Measurements from ENCODE around the gene SCN1B. TPM values are rescaled to one million over a fixed set of nuclear protein-coding genes. Genes with fewer than 3 reads are reported as not detected.

Gene SCN1B
- total RNA-seq, 6 experiments from 2014 or later, result 2.6 to 4.9 (median 3.6) TPM

- no peak overlapping the region for H3K27ac ChIP-seq
These were observed 33.9 kb downstream of the SCN1B start for GRCh38 chr19:35063940-35064818.

GRCh38 chr19:35065574-35065973 is 35.3 kb downstream of the SCN1B start:
- intact Hi-C loops (cut with DNase I), result no loop called here
- TF ChIP-seq, protein P1, sequence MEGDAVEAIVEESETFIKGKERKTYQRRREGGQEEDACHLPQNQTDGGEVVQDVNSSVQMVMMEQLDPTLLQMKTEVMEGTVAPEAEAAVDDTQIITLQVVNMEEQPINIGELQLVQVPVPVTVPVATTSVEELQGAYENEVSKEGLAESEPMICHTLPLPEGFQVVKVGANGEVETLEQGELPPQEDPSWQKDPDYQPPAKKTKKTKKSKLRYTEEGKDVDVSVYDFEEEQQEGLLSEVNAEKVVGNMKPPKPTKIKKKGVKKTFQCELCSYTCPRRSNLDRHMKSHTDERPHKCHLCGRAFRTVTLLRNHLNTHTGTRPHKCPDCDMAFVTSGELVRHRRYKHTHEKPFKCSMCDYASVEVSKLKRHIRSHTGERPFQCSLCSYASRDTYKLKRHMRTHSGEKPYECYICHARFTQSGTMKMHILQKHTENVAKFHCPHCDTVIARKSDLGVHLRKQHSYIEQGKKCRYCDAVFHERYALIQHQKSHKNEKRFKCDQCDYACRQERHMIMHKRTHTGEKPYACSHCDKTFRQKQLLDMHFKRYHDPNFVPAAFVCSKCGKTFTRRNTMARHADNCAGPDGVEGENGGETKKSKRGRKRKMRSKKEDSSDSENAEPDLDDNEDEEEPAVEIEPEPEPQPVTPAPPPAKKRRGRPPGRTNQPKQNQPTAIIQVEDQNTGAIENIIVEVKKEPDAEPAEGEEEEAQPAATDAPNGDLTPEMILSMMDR (IDR thresholded peaks at IDR 0.05), result no peak
- TF ChIP-seq POLR2A (IDR thresholded peaks at IDR 0.05), result no peak
- no peak overlapping the region for H3K4me3 ChIP-seq
- no peaks in the 10 kb centered on the region for H3K9me3 ChIP-seq
- DNase-seq, result no peak
- peak in 1 of 4 donors; percentile 1 for ATAC-seq
- H3K27me3 ChIP-seq, result no peaks in the 10 kb centered on the region
- H3K36me3 ChIP-seq, result peaks cover 0 to 9% (median 4%) of the 10 kb centered on the region in 4 donors
- H3K27ac ChIP-seq, result no peak overlapping the region
- H3K4me1 ChIP-seq, result no peaks in the 10 kb centered on the region
- WGBS (ENCODE audit: insufficient coverage, low coverage, low lambda C conversion rate, missing lambda C conversion rate), result 93% methylated on average over 3 of the region's 10 CpGs

More at GRCh38 chr19:35063940-35064818, 33.9 kb downstream of the SCN1B start:
- DNase-seq (no peak), ATAC-seq (peak in 1 of 4 donors; percentile 5)
- Histone ChIP-seq H3K27me3 (no peaks in the 10 kb centered on the region), H3K4me1 (no peaks in the 10 kb centered on the region), H3K36me3 (peaks cover 0 to 23% (median 10%) of the 10 kb centered on the region in 4 donors), H3K9me3 (no peaks in the 10 kb centered on the region), H3K4me3 (no peak overlapping the region)
- no peak for TF ChIP-seq POLR2A (IDR thresholded peaks at IDR 0.05)
- TF ChIP-seq, protein P1 (IDR thresholded peaks at IDR 0.05), result no peak
- intact Hi-C loops (cut with DNase I), result no loop called here
- WGBS (ENCODE audit: insufficient coverage, low coverage, low lambda C conversion rate, missing lambda C conversion rate), result 61% methylated on average over 8 of the region's 10 CpGs

DNA sequence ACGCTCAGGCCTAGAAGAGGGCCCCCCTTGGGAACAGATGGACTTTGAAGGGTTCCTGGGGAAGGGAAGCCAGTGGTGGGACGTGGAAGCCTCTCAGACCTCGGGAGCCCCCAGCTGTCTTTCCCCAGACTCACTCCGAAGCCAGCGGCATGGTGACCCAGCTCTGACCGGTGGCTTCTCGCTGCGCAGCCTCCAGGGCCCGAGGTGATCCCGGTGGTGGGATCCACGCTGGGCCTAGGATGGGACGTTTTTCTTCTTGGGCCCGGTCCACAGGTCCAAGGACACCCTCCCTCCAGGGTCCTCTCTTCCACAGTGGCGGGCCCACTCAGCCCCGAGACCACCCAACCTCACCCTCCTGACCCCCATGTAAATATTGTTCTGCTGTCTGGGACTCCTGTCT is 35.9 kb downstream of the SCN1B start:
- WGBS (ENCODE audit: insufficient coverage, low coverage, low lambda C conversion rate, missing lambda C conversion rate), result no CpG with 5 or more reads among the region's 15 CpGs
- peak in 2 of 4 donors; percentile 1 to 2 for ATAC-seq
- peak overlapping the region in 2 of 3 donors; percentile 22 to 41 for H3K27ac ChIP-seq
- no peak overlapping the region for H3K4me3 ChIP-seq
- TF ChIP-seq, protein P1 (IDR thresholded peaks at IDR 0.05), result no peak
- no peak for TF ChIP-seq POLR2A (IDR thresholded peaks at IDR 0.05)
- H3K27me3 ChIP-seq, result no peaks in the 10 kb centered on the region
- peaks cover 0 to 4% (median 2%) of the 10 kb centered on the region in 4 donors for H3K36me3 ChIP-seq
- no peaks in the 10 kb centered on the region for H3K9me3 ChIP-seq
- H3K4me1 ChIP-seq, result no peaks in the 10 kb centered on the region
- intact Hi-C loops (cut with DNase I), result no loop called here
- DNase-seq, result no peak

- no peaks in the 10 kb centered on the region for H3K27me3 ChIP-seq
- peak; percentile 19 for TF ChIP-seq POLR2A (IDR thresholded peaks at IDR 0.05)
- TF ChIP-seq, protein P1 (IDR thresholded peaks at IDR 0.05), result peak; percentile 87 to 94 (median 92)
- H3K4me1 ChIP-seq, result no peaks in the 10 kb centered on the region
- H3K27ac ChIP-seq, result peak overlapping the region in 2 of 3 donors; percentile 22 to 41
- ATAC-seq (peak; percentile 85 to 93 (median 86)), DNase-seq (peak; percentile 87 to 92 (median 87))
- WGBS (ENCODE audit: insufficient coverage, low coverage, low lambda C conversion rate, missing lambda C conversion rate), result 9% methylated on average over 12 of the region's 14 CpGs
- H3K4me3 ChIP-seq, result no peak overlapping the region
- no peaks in the 10 kb centered on the region for H3K9me3 ChIP-seq
- intact Hi-C loops (cut with DNase I), result no loop called here
- peaks cover 0 to 4% (median 2%) of the 10 kb centered on the region in 4 donors for H3K36me3 ChIP-seq
These were observed 36.7 kb downstream of the SCN1B start for GRCh38 chr19:35066691-35067563.
